ENCODE measurements around the gene LSM14B.

- TF ChIP-seq CTCF (conservative IDR thresholded peaks at IDR 0.05 in 1 of 2, IDR thresholded peaks at IDR 0.05 in 1 of 2; ENCODE audit: extremely low read depth in 1 of 2, insufficient read depth in 1 of 2, low read depth in 1 of 2, low read length in 2 of 2) (no peak), EZH2 (IDR thresholded peaks at IDR 0.05; ENCODE audit: borderline replicate concordance, low read length) (no peak)
Observed at GRCh38 chr20:62141043-62141396, 18.7 kb downstream of the LSM14B start.

Measured in mammary epithelial cell (primary cell).